Stimulated activated CD4-positive, alpha-beta T cell treated with anti-CD3 and anti-CD28 coated beads, Interleukin-1b, Interleukin-23, amount 100 ng/mL, for 1 hour (primary cell): ENCODE measurements around the gene NFIA.

Experiments
- DNase-seq, 2 donors: peaks; one replicate each; pipeline ENCODE4 v3.0.0-alpha.2; 2020; ENCODE audit warnings: low read depth in 2 of 2

NFIA gene

GRCh38 chr1:61395146-61395800 lies 312.9 kb downstream of the NFIA start:
- no peak for DNase-seq

- no peak for DNase-seq
Observed at GRCh38 chr1:61397495-61397894, 315.1 kb downstream of the NFIA start.

GRCh38 chr1:61397935-61398334 lies 315.6 kb downstream of the NFIA start:
- no peak for DNase-seq

- DNase-seq = no peak
Observed at GRCh38 chr1:61399199-61399598, 316.8 kb downstream of the NFIA start.

GRCh38 chr1:61400131-61400770 lies 317.9 kb downstream of the NFIA start:
- no peak for DNase-seq

GRCh38 chr1:61400997-61401396 lies 318.6 kb downstream of the NFIA start:
- DNase-seq = no peak

- no peak for DNase-seq
Observed at GRCh38 chr1:61403679-61404596, 321.6 kb downstream of the NFIA start.

GRCh38 chr1:61404597-61405376 lies 322.4 kb downstream of the NFIA start:
- no peak for DNase-seq

GRCh38 chr1:61406467-61406866 lies 324.1 kb downstream of the NFIA start:
- DNase-seq = no peak

GRCh38 chr1:61412601-61413000 lies 330.2 kb downstream of the NFIA start:
- DNase-seq = no peak

- no peak for DNase-seq
Observed at GRCh38 chr1:61419196-61419595, 336.8 kb downstream of the NFIA start.

GRCh38 chr1:61419657-61420056 lies 337.3 kb downstream of the NFIA start:
- no peak for DNase-seq

- DNase-seq = no peak
Observed at GRCh38 chr1:61420243-61420642, 337.9 kb downstream of the NFIA start.

- no peak for DNase-seq
Observed at GRCh38 chr1:61420909-61421835, 338.8 kb downstream of the NFIA start.

- DNase-seq = no peak
Observed at GRCh38 chr1:61423643-61424042, 341.3 kb downstream of the NFIA start.

- DNase-seq = no peak
Observed at GRCh38 chr1:61424382-61424781, 342.0 kb downstream of the NFIA start.

GRCh38 chr1:61425040-61425439 lies 342.7 kb downstream of the NFIA start:
- DNase-seq = no peak

GRCh38 chr1:61426254-61426653 lies 343.9 kb downstream of the NFIA start:
- no peak for DNase-seq

GRCh38 chr1:61426885-61427284 lies 344.5 kb downstream of the NFIA start:
- DNase-seq = no peak

- DNase-seq = no peak
Observed at GRCh38 chr1:61427510-61427909, 345.1 kb downstream of the NFIA start.

- DNase-seq = no peak
Observed at GRCh38 chr1:61428146-61428545, 345.8 kb downstream of the NFIA start.
